Ascending aorta (tissue), 2 donors: ENCODE measurements around the gene AFF2. TPM values are rescaled to one million over a fixed set of nuclear protein-coding genes. Genes with fewer than 3 reads are reported as not detected.

Experiments
- DNase-seq, 2 donors: peaks; one replicate each; pipeline ENCODE4 v3.0.0-alpha.2; 2019; ENCODE audit warnings: low spot score in 2 of 2
- H3K27ac ChIP-seq, 2 donors: fragments of 200-600 bp; sonication (generic); one replicate each; pipeline ENCODE4 v1.5.1; 2016 to 2017; ENCODE audit warnings: mild to moderate bottlenecking in 1 of 2
- H3K27me3 ChIP-seq: fragments of 200-600 bp; sonication (generic); one replicate; pipeline ENCODE4 v1.5.1; 2017
- H3K36me3 ChIP-seq, 2 donors: fragments of 200-600 bp; sonication (generic); one replicate each; pipeline ENCODE4 v1.5.1; 2016
- H3K4me1 ChIP-seq, 2 donors: fragments of 200-600 bp; sonication (generic); one replicate each; pipeline ENCODE4 v1.5.1; 2016 to 2017; ENCODE audit warnings: mild to moderate bottlenecking in 1 of 2
- H3K4me3 ChIP-seq, 2 donors: fragments of 200-600 bp; sonication (generic); one replicate each; pipeline ENCODE4 v1.5.1; 2016 to 2017; ENCODE audit warnings: mild to moderate bottlenecking in 1 of 2
- H3K9me3 ChIP-seq, 2 donors: fragments of 200-600 bp; sonication (generic); one replicate each; pipeline ENCODE4 v1.5.1; 2016
- intact Hi-C: fragments of 100-400 bp; cut with DNase I; formaldehyde crosslinking; loops from one replicate; pipeline ENCODE4 v1.15.1; 2023
- total RNA-seq: library from RNA; depleted of rRNA; stranded (reverse); fragments of >200 nt; gene quantifications from one replicate; pipeline ENCODE4 v1.1.0, GENCODE V29; 2016
- TF ChIP-seq, protein P1 (sequence below), 3 experiments: fragments of 200-600 bp in 2 of 3; fragments of 450-650 bp in 1 of 3; sonication (generic) in 2 of 3; IDR thresholded peaks; one replicate each; pipeline ENCODE4 v1.5.1; 2016 to 2019; ENCODE audit warnings: antibody characterized with exemption in 3 of 3, mild to moderate bottlenecking in 1 of 3, moderate library complexity in 1 of 3

The AFF2 gene
- total RNA-seq, 1 donor from 2014 or later = 2.3 TPM

DNA sequence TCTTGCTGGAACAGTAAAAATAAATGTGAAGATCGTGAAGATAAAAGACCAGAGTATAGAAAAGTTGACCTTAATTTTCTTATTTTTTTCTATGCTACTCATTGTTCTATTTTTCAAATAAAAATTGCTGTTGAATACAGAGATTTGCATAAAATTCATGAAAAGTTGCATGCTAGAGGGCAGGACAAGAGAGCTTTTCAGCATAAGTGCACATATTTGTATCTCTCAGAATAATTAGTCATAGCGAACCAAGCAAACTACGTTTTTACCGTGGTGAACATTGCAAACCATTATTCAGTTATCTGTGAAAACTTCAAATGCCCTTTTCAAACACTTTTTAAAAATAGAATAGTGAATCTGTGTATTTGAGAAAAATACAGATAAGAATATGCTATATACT, 26.4 kb upstream of the AFF2 start:
- Histone ChIP-seq H3K4me1 (no peaks in the 10 kb centered on the region), H3K36me3 (no peaks in the 10 kb centered on the region), H3K27me3 (no peaks in the 10 kb centered on the region), H3K27ac (no peak overlapping the region), H3K9me3 (no peaks in the 10 kb centered on the region), H3K4me3 (no peak overlapping the region)
- TF ChIP-seq, protein P1, sequence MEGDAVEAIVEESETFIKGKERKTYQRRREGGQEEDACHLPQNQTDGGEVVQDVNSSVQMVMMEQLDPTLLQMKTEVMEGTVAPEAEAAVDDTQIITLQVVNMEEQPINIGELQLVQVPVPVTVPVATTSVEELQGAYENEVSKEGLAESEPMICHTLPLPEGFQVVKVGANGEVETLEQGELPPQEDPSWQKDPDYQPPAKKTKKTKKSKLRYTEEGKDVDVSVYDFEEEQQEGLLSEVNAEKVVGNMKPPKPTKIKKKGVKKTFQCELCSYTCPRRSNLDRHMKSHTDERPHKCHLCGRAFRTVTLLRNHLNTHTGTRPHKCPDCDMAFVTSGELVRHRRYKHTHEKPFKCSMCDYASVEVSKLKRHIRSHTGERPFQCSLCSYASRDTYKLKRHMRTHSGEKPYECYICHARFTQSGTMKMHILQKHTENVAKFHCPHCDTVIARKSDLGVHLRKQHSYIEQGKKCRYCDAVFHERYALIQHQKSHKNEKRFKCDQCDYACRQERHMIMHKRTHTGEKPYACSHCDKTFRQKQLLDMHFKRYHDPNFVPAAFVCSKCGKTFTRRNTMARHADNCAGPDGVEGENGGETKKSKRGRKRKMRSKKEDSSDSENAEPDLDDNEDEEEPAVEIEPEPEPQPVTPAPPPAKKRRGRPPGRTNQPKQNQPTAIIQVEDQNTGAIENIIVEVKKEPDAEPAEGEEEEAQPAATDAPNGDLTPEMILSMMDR (IDR thresholded peaks at IDR 0.05) = no peak
- intact Hi-C loops = no loop called here
- DNase-seq = no peak

DNA sequence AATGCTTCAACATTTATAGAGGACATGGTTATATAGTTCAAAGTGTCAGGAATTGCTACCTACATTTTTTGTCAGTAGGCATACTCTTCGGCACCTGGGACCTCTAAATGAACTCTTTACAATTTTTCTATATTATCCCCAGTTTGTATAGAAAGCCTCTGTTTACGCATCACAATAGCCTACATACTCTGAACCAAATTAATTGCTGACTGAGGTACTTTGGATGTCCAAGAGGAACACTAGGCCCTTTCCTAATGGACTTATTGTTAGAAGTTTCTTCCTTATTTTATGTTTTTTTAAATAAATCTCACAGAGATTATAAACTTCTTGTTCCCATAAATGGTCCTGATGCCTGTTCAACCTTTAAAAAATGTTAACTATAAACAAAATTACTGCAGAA, 8.4 kb upstream of the AFF2 start:
- TF ChIP-seq, protein P1 (IDR thresholded peaks at IDR 0.05) = no peak
- intact Hi-C loops = no loop called here
- no peak for DNase-seq
- Histone ChIP-seq H3K27me3 (no peaks in the 10 kb centered on the region), H3K4me3 (no peak overlapping the region), H3K27ac (no peak overlapping the region), H3K36me3 (no peaks in the 10 kb centered on the region), H3K4me1 (no peaks in the 10 kb centered on the region), H3K9me3 (no peaks in the 10 kb centered on the region)

DNA sequence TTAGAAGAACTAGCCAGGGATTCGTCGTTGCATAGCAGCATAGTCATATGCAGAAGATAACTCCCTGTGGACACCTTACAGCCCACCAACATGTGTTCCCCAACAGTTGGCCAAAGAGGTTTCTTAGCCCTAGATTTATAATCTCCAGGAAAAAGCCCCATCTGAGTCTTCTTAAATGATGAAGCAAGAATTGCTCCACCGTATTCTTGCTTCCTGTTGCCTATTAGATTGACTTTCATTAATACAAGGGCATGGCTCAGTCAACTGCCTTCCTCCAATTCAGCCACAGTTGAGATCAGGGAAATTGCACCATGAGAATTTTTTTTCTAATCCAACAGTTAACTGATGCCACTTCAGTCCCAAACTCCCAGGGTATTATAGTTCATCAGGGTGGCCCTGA, 5.2 kb upstream of the AFF2 start:
- Histone ChIP-seq H3K4me1 (no peaks in the 10 kb centered on the region), H3K27ac (no peak overlapping the region), H3K27me3 (no peaks in the 10 kb centered on the region), H3K9me3 (no peaks in the 10 kb centered on the region), H3K4me3 (no peak overlapping the region), H3K36me3 (no peaks in the 10 kb centered on the region)
- TF ChIP-seq, protein P1 (IDR thresholded peaks at IDR 0.05) = no peak
- no peak for DNase-seq
- intact Hi-C loops = no loop called here

DNA sequence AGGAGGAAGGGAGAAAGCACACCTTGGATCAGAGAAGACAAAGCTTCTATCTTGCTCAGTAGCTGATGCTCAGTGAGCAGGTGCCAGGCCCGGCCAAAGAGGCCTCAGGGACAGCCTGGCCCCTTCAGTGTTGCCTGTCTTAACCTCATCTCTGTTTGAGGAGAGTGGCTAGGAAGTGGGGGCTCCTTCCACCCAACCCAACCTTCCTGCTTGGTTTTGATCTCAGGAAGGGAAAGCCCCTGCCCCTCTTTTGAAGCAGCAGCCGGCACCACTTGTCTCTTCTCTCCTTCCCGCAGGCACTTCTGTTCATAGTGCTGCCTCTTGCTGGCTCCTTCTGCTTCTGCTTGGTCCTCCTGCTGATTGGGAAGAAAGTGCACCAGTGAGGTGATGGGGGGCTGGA, 2.4 kb upstream of the AFF2 start:
- H3K4me3 ChIP-seq = no peak overlapping the region
- intact Hi-C loops = no loop called here
- H3K36me3 ChIP-seq = no peaks in the 10 kb centered on the region
- no peaks in the 10 kb centered on the region for H3K9me3 ChIP-seq
- H3K4me1 ChIP-seq = no peaks in the 10 kb centered on the region
- no peak for DNase-seq
- TF ChIP-seq, protein P1 (IDR thresholded peaks at IDR 0.05) = no peak
- H3K27me3 ChIP-seq = no peaks in the 10 kb centered on the region
- H3K27ac ChIP-seq = no peak overlapping the region

DNA sequence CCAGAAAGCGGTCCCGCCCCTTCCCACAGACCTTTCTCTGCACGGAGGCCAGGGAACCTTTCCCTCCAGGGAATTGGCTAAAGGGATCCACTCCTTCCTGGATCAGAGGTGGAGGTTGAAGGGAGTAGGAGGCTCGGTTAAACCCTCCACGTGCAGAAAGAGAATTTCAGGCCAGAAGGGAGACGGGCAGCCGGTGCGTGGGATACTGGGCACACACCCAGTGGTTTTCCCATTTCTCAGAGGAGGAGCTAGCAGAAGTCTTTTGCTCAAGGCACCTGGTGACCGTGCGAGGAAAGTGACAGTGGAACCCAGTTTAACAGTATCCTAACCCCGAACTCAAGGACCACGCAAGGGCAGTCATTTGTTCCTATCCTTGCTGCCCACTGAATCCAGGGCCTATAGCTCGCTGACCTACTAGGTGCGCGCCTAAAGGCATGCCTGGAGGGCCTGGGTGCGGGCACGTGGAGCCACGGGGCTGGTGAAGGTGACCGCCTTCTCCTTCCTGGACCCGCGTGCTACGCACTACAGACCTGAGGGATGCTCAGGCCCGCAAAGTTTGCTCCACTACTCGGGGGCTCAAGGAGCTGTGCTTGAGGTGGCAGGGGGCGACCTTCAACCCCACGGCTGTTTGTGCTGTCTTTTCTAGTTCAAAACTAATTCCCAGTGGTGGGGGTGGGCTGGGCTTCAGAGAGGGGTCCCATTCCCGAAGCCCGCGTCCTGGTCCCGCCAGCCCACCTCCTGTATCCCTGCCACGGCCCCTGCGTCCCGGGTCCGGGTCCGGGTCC, 587 bp upstream of the AFF2 start:
- no peaks in the 10 kb centered on the region for H3K27me3 ChIP-seq
- no peaks in the 10 kb centered on the region for H3K36me3 ChIP-seq
- no peak for DNase-seq
- intact Hi-C loops = no loop called here
- TF ChIP-seq, protein P1 (IDR thresholded peaks at IDR 0.05) = no peak
- H3K27ac ChIP-seq = no peak overlapping the region
- no peaks in the 10 kb centered on the region for H3K9me3 ChIP-seq
- H3K4me1 ChIP-seq = no peaks in the 10 kb centered on the region
- peak overlapping the region in 1 of 2 donors; percentile 50 for H3K4me3 ChIP-seq
